NAMALWA (cell line): ENCODE measurements around the gene CYP4F12.
A peak's percentile ranks its signal among the peaks of the same experiment; 100 is the strongest.
"Not testable (repeated sequence)": the region's sequence is repeated elsewhere in the genome, so short reads cannot be mapped to it uniquely, and the experiment has no call there.

Experiments
- DNase-seq: peaks from one replicate; pipeline ENCODE4 v3.0.0-alpha.2; 2015; ENCODE audit warnings: low spot score

The CYP4F12 gene

GRCh38 chr19:15672580-15673175 lies at the start of gene CYP4F12:
Gene CYP4F12, plus strand, starts transcription at chr19:15673087. Its CDS starts 443 bp downstream, at chr19:15673530.
- peak; percentile 48 for DNase-seq

- DNase-seq, result peak; percentile 8
Observed at GRCh38 chr19:15623711-15624318, 49.1 kb upstream of the CYP4F12 start.

DNA sequence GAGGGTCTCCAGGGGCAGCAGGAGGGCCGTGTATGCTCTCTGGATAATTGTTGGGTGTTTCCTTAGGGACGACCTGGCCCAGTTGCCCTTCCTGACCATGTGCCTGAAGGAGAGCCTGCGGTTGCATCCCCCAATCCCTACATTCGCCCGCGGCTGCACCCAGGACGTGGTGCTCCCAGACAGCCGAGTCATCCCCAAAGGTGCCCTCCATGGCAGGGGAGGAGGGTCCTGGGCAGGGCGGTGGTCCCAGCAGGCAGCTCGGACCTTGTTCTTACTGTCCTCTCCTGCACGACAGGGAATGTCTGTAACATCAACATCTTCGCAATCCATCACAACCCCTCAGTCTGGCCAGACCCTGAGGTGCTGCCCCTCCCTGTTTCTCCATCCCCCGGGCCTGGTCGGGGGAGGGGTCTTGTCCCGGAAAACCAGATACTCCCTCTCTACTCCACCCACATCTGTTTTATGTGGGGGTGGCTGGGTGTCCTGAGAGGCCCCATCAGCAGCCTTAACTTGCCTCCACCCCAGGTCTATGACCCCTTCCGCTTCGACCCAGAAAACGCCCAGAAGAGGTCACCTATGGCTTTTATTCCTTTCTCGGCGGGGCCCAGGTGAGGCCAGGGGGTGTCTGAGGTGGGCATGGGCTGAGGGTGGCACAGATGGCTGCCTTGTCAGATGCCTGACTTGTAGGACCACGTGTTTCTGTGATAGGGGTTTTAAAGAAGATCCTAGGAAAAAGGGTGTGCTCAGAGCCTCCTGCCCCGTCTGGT lies 44.5 kb upstream of the CYP4F12 start:
- DNase-seq, result no peak

- DNase-seq, result peak; percentile 79
Observed at GRCh38 chr19:15629003-15629880, 43.6 kb upstream of the CYP4F12 start.

DNA sequence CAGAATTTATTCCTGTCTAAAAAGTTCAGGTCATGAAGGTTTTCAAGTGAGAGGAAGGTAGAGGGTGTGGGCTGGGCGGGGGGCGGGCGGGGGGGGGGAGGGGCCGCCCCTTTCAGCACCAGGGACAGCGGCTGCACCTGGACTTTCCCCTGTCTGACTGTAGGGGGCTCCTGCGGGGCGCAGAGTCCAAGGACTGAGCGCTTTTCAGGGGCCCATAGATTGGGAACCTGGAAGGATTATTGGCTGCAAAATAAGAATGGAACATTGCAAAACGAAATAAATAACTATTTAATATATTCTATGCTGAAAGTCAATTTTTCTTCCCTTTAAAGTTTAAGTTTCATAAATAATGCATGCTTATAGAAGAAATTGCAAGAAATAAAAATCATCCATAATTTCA lies 41.1 kb upstream of the CYP4F12 start:
- peak; percentile 50 for DNase-seq

GRCh38 chr19:15633082-15633835 lies 39.6 kb upstream of the CYP4F12 start:
- no peak for DNase-seq

- no peak for DNase-seq
Observed at GRCh38 chr19:15634105-15634504, 38.8 kb upstream of the CYP4F12 start.

DNA sequence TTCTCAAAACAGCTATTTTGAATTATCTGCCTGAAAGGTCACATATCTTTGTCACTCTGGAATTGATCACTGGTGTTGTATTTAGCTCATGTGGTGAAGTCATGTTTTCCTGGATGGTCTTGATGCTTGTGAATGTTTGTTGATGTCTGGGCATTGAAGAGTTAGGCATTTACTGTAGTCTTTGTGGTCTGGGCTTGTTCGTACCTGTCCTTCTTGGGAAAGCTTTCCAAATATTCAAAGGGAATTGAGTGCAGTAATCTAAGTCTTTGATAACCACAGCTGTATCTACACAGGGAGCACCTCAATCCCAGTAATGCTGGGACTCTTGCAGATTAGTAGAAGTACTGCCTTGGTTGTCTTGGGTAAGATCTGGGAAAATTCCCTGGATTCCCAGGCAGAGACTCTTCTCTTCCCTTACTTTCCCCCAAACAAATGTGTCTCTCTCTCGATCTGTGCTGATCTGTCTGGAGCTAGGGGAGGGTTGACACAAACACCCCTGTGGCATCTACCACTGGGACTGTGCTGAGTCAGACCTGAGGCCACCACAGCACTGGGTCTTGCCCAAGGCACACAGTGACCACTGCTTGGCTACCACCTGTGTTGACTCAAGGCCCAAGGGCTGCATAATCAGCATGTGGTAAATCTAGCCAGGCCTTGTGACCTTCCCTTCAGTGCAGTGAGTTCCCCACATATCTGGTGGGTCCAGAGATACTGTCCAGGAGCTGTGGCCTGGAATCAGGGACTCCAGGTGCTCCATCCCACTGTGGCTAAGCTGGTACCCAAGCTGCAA lies 37.7 kb upstream of the CYP4F12 start:
- no peak for DNase-seq

DNA sequence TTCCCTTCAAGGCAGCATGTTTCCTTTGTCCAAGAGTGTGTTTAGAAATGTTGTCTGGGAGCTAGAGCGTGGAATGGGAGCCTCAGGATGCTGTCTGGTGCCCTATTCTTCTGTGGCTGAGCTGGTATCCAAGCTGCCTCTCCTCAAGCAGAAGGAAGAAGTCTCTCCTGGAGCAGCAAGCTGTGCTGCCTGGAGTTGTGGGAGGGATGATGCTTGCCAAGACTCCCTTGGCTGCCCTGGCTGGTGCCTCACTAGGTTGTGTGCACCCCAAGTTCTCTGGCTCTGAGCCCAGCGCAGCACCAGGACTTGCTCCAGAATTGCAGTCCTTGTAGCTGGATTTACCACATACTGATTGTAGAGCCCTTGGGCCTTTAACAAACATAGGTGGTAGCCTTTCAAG lies 36.9 kb upstream of the CYP4F12 start:
- DNase-seq, result no peak

GRCh38 chr19:15639596-15639995 lies 33.3 kb upstream of the CYP4F12 start:
- DNase-seq, result no peak

GRCh38 chr19:15640294-15640903 lies 32.5 kb upstream of the CYP4F12 start, which contains the start of gene CYP4F3:
Gene CYP4F3, plus strand, starts transcription at chr19:15640897. Its CDS starts 519 bp downstream, at chr19:15641416.
- DNase-seq, result no peak

DNA sequence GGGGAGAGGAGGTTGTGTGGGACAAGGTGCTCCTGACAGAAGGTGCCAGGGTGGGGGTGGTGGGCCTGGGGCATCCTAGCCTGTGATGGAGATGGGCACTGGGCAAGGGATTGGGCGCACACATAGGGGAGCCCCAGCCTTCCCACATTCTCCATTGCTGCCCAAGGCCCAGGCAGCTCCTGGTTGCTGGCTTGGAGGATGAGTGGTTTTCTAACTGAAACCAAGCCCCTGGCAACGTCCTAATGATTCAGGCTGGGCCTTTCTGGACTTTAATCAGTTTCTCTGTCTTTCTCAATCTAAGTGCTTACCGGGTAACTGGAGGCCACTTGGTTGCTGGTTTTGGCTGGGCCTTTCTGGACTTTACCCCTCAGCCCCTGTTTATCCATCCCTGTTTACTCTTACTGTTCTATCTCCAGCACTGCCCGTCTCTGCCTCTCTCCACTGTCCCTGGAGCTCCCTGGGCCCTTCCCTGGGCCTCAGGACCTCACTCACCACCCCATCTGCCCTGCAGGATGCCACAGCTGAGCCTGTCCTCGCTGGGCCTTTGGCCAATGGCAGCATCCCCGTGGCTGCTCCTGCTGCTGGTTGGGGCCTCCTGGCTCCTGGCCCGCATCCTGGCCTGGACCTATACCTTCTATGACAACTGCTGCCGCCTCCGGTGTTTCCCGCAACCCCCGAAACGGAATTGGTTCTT lies 31.8 kb upstream of the CYP4F12 start:
- DNase-seq, result no peak

- DNase-seq, result no peak
Observed at GRCh38 chr19:15641901-15642491, 30.9 kb upstream of the CYP4F12 start.

- no peak for DNase-seq
Observed at GRCh38 chr19:15642807-15643206, 30.1 kb upstream of the CYP4F12 start.

- no peak for DNase-seq
Observed at GRCh38 chr19:15643387-15643786, 29.5 kb upstream of the CYP4F12 start.

- no peak for DNase-seq
Observed at GRCh38 chr19:15644066-15644741, 28.7 kb upstream of the CYP4F12 start.

DNA sequence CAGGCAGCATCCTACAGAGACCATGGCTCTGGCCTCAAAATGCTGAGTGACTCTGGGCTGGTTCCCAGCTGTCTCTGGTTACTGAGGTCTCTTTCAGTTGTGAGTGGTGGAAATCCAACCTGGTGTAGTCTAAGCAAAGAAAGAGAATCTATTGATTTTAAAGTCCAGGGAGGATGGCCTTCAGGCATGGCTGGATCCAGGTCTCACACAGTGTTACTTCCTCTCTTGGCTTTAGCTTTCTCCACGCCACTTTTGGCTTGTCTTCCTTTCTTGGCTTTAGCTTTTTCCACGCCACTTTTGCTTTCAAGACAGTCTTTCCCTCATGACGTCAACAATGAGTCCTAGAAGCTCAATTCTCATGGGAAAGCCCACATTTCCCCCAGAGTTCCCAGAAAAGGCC lies 28.1 kb upstream of the CYP4F12 start:
- DNase-seq, result no peak

DNA sequence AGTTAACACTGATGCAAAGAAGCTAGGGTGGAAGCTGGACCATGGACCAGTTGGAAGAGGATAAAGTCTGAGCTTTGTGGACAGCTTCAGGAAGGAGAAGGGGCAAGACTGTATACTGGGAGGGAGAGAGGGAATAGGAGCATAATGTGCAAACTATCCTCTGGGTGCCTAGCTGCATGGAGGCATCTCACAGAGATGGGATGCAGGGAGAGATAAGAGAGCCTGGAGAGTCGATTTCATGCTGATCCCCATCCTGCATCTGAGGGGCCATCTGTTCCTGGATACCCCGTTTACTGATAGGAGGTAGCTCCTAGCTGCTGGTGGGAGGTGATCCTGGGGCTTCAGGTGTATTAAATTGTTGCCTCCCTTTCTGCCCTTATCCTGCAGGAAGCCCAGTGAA lies 23.4 kb upstream of the CYP4F12 start:
- DNase-seq, result no peak

DNA sequence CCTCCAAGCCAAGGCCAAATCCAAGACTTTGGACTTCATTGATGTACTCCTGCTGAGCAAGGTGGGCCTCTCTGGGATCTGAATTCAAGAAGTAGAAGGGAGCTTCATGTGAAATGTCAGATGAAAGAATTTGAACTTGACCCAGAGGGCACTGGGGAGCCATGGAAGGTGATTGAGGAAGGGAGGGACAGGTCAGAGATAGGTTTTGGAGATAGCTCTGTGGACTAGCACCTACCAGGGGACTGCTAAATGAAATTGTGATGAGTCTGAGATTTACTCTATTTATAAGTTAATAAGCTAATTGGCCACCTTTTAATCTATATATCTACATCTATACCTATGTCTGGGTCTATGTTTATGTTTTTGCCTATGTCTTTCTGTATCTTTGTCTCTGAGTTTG lies 22.8 kb upstream of the CYP4F12 start:
- not testable (repeated sequence) for DNase-seq
